Measurements from ENCODE around the gene PLA1A.
"Not testable (repeated sequence)": the region's sequence is repeated elsewhere in the genome, so short reads cannot be mapped to it uniquely, and the experiment has no call there.

PLA1A gene

GRCh38 chr3:119662604-119663373, 65.1 kb downstream of the PLA1A start:
- no peak for DNase-seq (ENCODE audit: low read depth)

DNA sequence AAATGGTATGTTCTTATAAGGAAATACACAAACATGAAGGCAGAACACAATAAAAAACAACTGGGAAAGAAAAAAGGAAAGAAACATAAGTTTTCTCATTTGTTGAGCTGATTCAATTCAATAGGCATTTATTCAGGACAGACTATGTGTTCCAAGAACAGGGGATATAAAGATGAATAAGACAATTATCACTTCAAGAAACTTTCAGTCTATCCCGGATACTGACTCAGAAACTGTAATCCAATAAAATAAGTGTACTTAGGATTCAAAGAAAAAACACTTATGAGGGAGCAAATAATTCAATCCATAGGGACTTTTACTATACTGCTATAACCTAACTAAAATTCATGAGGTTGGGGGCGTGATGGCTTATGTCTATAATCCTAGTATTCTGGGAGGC, 66.2 kb downstream of the PLA1A start:
- DNase-seq (ENCODE audit: low read depth): no peak

- no peak for DNase-seq (ENCODE audit: low read depth)
These were observed 66.7 kb downstream of the PLA1A start for GRCh38 chr3:119664370-119664769.

GRCh38 chr3:119664850-119665379, 67.2 kb downstream of the PLA1A start:
- no peak for DNase-seq (ENCODE audit: low read depth)

DNA sequence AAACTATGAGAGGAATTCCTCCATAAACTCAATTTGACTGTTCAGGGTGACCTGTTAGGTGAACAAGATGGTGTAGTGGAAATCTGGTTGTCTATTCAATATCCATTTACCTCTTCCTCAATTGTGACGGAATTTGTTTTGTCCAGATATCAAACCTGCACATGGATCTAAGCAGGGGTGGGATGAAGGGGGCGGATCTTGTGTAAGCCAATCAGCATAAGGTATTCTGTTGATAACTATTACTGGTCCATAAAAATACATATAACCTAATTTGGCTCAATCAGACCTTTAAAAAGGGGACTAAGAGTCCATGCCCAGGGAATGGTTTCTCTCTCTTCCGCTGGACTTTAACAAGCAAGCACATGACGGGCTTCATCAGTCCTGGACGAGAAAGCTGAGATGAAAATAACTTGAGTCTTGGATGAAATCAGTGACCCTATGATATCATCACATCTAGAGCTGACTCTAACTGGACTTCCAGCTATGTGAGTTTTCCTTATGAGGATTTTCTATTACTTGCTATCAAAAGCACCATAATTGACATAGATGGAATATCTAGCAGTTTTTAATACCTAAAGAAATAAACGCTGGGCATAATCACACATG, 68.4 kb downstream of the PLA1A start:
- DNase-seq (ENCODE audit: low read depth): no peak

GRCh38 chr3:119669906-119670570, 72.4 kb downstream of the PLA1A start:
- no peak for DNase-seq (ENCODE audit: low read depth)

DNA sequence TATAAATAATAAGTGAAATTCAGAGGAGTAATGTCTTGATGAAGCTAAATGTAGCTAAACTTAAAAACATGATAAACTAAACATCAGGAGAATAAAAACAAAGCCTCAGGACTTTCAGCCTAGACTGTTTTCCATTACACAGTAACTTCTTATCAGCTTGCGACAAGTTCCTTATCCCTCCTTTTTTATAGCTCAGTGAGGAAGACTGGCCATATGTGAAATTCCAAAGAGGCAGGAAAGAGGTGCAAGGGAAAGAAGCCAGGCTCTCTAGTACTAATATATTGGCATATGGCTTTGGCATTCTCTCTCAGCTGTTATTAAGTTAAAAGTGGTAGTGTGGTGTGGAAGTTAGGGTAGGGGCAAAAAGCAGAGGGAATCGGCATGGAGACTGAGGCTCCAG, 75.1 kb downstream of the PLA1A start:
- no peak for DNase-seq (ENCODE audit: low read depth)

- DNase-seq (ENCODE audit: low read depth): no peak
These were observed 76.2 kb downstream of the PLA1A start for GRCh38 chr3:119673875-119674274.

DNA sequence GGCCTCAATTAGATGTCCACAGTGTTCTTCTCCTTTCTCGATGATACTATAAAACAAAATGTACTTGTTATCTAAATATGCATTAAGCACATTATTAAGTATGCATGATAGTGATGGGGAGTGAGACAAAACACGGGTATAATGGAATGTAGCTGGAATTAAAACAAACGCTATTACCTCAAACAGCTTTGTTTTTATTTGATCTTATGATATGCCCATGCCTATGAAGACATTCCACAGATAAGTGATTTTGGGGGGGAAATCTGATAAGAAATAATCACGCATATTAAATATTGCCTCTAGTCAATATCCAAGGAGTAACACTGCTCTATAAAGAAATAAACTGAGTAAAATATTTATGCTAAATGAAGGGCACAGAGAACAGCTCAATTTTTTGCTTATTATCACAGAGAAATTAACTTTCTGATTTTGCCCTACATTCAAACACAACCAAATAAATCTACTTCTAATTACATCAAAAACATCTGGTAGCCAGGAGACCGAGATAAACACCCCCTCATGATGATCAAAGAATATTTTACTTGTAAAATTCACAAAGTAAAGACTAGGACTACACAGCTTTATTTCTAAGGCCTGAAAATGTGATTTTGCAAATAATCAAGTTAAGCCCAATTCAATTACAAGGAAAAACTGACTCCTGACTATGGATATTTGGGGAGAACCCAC, 77.6 kb downstream of the PLA1A start:
- no peak for DNase-seq (ENCODE audit: low read depth)

DNA sequence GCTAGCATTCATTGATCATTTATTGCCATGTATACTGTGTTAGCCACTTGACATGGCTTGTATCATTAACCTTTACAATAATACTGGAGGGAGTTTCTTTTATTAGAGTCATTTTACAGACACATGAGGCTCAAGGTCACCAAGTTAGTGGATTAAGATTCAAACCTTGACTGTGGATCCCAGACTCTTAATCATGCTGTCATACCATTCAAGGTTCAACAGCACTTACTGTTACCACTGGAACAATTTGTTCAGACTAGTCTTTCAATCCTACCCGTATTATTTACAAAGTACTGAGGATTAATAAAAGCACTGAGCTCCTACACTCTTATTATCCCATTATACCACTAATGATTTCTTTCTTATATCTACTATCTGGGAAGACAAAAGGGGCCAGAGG, 78.3 kb downstream of the PLA1A start:
- DNase-seq (ENCODE audit: low read depth): no peak

DNA sequence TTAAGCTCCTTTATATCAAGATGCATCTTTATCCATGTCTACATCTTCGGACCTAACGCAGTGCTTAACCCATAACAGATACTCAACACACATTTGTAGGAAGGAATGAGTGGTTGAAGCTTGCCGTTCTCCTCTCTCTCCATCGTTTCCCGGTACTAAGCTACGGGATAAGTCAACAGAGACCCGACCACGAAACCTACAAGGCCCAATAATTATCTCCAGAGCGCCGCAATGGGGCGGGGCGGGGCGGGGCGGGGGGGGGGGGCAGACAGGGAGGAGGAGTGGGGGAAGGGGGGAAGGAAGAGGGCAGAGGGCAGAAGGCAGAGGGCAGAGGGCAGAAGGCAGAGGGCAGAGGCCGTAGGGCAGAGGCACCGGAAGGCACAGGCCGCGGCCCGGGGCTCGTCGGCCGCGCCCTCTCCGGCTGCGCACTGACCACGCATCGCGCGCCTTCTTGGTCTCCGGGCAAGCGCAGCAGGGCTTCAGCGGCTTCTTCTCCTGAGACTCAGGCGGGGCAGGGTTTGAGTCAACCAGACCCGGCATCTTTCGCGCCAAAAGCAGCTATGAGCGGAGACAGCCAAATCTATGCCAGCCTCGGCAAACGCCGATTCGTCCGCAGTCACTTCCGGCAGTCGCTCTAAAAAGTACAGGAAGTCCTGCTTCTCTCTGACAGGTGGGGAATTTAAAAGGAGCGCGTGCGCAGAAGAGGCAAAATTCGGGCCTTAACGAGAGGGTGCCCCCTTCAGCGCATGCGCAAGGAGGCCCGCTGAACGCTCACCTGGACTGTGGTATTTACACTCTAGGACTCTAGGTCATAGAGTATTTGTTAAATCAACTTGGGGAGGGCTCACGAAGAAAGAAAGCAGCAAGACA, 79.3 kb downstream of the PLA1A start, which contains the start of gene COX17:
TSS of gene COX17 (minus strand) at position 636 of the 870 bp plus-strand sequence. CDS start at position 540, 96 bp downstream.
- DNase-seq (ENCODE audit: low read depth): peak; percentile 95

DNA sequence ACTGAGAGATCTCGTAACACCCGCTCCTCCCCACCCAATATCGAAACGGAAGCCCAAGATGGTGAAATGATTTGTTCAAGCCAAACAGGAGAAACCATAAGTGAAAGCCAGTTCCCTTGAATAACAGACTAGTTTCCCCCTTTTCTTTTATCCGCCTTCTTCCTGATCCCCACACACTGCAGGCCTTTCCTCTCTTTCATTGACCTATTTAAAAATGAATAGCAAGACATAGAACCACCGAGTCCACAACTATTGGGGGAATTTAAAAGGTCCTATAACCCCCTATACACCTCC, 79.9 kb downstream of the PLA1A start:
- no peak for DNase-seq (ENCODE audit: low read depth)

- not testable (repeated sequence) for DNase-seq (ENCODE audit: low read depth)
These were observed 80.5 kb downstream of the PLA1A start for GRCh38 chr3:119678209-119678608.

Measured in stromal cell of bone marrow (primary cell).